Lung microvascular endothelial cell (primary cell): ENCODE data around the gene KNTC1. TPM values are rescaled to one million over a fixed set of nuclear protein-coding genes. Genes with fewer than 3 reads are reported as not detected.
A peak's percentile ranks its signal among the peaks of the same experiment; 100 is the strongest.
"Not testable (repeated sequence)": the region's sequence is repeated elsewhere in the genome, so short reads cannot be mapped to it uniquely, and the experiment has no call there.

Experiments
- DNase-seq, 2 donors: peaks; one replicate each; pipeline versions ENCODE4 v3.0.0 to v3.0.0-alpha.2; 2010; ENCODE audit warnings: low read depth in 2 of 2
- total RNA-seq: library from RNA; depleted of rRNA; stranded (reverse); fragments of >200 nt; gene quantifications from 2 replicates; pipeline ENCODE4 v1.2.1, GENCODE V29; 2014

KNTC1 gene, protein sequence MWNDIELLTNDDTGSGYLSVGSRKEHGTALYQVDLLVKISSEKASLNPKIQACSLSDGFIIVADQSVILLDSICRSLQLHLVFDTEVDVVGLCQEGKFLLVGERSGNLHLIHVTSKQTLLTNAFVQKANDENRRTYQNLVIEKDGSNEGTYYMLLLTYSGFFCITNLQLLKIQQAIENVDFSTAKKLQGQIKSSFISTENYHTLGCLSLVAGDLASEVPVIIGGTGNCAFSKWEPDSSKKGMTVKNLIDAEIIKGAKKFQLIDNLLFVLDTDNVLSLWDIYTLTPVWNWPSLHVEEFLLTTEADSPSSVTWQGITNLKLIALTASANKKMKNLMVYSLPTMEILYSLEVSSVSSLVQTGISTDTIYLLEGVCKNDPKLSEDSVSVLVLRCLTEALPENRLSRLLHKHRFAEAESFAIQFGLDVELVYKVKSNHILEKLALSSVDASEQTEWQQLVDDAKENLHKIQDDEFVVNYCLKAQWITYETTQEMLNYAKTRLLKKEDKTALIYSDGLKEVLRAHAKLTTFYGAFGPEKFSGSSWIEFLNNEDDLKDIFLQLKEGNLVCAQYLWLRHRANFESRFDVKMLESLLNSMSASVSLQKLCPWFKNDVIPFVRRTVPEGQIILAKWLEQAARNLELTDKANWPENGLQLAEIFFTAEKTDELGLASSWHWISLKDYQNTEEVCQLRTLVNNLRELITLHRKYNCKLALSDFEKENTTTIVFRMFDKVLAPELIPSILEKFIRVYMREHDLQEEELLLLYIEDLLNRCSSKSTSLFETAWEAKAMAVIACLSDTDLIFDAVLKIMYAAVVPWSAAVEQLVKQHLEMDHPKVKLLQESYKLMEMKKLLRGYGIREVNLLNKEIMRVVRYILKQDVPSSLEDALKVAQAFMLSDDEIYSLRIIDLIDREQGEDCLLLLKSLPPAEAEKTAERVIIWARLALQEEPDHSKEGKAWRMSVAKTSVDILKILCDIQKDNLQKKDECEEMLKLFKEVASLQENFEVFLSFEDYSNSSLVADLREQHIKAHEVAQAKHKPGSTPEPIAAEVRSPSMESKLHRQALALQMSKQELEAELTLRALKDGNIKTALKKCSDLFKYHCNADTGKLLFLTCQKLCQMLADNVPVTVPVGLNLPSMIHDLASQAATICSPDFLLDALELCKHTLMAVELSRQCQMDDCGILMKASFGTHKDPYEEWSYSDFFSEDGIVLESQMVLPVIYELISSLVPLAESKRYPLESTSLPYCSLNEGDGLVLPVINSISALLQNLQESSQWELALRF (N-terminal part only)
- total RNA-seq, result 13.1 and 15.3 TPM in 2 replicates

DNA sequence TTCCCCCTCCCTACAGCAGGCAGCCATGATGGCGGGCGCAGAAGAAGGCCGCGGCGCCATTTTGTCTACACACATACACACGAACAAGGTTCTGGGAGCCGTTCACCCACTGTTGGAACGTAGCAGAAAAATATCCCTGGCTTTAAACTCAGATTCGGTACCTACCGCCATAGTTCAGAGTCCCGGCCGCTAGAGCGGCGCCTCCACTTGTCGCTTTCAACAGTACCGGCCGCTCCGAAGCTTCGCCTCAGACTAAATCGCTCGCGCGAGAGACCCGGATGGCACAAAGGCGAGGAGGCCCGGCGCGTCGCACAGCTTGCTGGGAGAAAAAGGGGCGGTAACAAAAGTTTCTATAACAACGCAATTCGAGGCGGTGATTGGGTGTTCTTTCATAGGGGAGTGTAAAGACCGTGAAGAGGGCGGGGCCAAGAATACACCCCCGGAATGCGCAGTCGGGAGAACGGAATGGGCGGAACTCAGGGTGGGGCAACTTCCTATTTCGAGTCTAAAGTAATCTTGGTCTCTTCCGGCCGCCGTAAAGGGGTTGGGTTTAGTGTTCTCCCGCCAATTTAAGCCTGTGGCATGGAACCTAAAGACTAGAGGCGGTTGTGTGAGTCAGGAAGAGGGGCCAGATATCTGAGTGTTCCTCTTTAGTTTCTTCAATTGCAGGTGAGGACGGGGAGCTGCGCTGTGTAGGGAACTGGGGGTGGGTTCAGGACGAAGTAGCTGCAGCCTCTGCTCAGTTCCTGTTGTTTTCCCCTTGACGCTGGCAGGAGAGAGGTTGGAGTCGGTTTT, at the start of gene KNTC1, which contains the start of gene RSRC2:
KNTC1 (plus strand) TSS at position 567 of the 795 bp plus-strand sequence. CDS start 2,815 bp downstream, outside the sequence.
RSRC2 (minus strand) TSS at position 254 of the 795 bp plus-strand sequence; CDS start at position 171, 83 bp downstream.
- peak; percentile 99 to 100 for DNase-seq

DNA sequence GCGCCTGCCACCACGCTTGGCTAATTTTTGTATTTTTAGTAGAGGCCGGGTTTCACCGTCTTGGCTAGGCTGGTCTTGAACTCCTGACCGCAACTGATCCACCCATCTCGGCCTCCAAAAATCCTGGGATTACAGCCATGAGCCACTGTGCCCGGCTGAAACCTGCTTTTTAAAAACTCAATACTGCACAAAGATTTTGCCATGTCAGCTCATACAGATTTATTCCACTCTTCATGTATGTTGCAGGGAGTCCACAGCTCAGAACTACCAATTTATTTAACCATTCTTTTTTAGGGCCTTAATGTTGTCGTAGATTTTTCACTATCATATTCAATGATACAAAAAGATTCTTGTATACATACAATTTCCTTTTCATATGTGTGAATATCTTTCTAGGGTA, 46.3 kb upstream of the KNTC1 start:
- DNase-seq, result no peak

DNA sequence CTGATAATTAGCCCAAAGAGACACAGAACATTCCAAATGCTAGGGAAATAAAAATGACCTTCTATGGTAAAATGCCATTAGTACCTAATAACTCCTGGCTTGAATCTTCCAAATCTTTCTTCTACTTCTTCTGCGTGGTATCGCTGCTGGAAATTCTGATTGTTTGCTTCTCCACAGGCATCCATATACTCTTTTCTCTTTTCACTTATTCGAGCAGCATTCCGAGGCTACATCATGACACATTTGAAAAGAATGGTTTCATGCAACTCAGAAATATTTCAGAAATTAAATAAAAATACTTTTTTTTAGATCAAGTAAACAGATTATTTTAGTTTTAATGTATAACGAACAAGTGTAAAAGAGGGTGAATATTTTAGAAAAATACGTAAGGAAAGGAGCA, 45.2 kb upstream of the KNTC1 start:
- no peak for DNase-seq

- no peak for DNase-seq
These were observed 43.1 kb upstream of the KNTC1 start for GRCh38 chr12:122483969-122484368.

DNA sequence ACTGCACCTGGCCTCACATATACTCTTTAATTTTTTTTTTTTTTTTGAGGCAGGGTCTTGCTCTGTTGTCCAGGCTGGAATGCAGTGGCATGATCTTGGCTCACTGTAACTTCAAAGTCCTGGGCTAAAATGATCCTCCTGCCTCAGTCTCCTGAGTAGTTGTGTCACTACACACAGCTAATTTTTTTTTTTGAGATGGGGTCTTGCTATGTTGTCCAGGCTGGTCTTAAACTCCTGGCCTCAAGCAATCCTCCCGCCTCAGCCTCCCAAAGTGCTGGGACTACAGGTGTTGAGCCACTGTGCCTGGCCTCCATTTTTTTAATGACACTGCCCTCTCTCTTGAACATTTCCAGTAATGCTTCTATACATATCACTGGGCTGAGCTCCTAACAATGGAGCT, 42.7 kb upstream of the KNTC1 start:
- not testable (repeated sequence) for DNase-seq

GRCh38 chr12:122486360-122486759, 40.7 kb upstream of the KNTC1 start:
- DNase-seq, result not testable (repeated sequence)

DNA sequence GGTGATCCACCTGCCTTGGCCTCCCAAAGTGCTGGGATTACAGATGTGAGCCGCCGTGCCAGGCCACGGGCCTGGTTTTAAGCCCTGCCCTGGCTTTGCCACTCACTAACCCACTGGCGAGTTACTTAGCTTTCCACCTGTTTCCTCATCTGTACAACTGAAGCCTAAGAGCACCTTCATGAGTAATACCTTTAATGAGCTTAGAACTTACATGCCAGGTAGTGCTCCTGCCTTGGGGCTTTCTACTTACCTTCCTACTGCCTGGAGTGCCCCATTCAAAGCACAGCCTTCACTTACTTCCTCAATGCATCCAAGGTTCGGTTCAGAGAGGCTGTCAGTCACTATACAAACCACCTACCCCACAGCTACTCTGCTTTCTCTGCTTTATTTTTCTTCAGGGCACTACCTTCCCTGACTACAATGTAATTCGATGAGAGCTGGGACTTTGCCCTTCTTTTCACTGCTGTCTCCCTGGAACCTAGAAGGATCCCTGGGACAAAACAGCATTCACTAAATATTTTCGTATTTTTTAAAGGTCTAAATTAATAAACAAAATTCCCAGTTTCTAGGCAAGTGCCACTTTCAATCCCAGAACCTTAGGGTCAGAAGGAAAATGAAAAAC, 40.1 kb upstream of the KNTC1 start:
- no peak for DNase-seq

DNA sequence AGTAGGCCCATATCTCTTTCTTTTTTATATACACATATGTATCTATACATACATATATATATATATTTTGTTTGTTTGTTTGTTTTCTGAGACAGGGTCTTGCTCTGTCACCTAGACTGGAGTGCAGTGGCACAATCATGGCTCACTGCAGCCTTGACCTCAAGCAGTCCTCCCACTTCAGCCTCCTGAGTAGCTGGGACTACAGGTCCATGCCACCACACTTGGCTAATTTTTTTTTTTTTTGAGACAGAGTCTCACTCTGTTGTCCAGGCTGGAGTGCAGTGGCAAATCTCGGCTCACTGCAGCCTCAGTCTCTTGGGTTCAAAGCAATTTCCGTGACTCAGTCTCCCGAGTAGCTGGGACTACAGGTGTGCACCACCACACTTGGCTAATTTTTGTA, 39.2 kb upstream of the KNTC1 start:
- not testable (repeated sequence) for DNase-seq

DNA sequence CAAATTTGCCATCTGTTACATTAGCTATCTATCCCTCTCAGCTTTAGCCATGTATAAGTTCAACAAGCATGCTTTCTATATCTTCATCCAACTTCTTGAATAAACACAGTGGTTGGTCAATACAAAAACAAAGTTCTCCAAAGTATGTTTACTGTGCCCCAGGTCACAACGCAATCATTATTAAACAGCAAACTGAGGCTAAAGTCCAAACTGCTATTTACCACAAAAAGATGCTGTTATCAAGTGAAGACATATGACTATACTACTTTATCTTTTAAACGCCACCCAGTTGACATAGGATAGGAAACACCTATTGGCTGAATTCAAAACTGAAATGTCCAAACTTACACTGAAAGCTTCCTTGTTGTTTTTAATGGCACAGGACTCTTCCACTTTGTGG, 38.0 kb upstream of the KNTC1 start:
- no peak for DNase-seq

DNA sequence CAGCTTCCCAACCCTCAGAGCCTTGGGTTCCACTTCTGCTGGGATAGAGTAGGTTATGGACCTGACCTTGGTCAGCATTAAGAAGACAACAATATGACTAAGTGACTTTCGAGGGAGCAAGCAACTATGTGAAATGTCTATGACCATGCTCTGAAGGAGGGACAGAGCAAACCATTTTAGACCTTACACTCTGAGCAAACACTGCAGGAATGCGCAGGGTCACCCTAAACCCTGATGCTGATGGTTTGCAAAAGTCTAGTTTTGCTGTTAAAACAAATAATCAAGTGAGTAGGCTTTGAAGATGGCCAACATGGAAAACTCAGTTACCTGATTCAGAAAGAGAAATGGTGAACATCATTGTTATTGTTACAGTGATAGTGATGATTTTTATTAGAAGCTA, 35.1 kb upstream of the KNTC1 start:
- no peak for DNase-seq

DNA sequence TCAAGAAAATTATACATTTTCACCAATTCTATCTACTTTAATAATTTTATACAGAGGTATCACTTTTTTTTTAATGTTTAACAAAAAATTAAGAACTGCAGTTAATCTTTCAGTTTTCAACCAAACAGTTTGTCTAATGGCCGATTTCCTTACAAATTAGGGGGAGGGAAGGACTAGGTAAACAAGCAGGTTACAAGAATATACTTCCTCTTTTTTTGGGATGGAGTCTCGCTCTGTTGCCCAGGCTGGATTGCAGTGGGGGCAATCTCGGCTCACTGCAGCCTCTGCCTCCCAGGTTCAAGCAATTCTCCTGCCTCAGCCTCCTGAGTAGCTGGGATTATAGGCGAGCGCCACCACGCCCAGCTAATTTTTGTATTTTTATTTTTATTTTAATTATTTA, 33.8 kb upstream of the KNTC1 start:
- DNase-seq, result not testable (repeated sequence)

DNA sequence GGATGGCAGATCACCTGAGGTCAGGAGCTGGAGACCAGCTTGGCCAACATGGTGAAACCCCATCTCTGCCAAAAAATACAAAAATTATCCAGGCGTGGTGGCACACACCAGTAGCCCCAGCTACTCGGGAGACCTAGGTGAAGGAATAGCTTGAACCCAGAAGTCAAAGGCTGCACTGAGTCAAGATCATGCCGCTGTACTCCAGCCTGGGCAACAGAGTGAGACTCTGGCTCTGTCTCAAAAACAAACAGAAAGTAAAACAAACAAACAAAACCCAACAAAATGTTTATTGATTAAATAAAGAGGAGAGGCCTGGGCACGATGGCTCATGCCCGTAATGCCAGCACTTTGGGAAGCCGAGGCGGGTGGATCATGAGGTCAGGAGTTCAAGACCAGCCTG, 31.8 kb upstream of the KNTC1 start:
- DNase-seq, result no peak

GRCh38 chr12:122499991-122500684, 26.9 kb upstream of the KNTC1 start:
- peak; percentile 73 to 81 for DNase-seq

GRCh38 chr12:122500685-122501488, 26.2 kb upstream of the KNTC1 start, which contains the start of gene ZCCHC8:
Gene ZCCHC8, minus strand, starts transcription at chr12:122500932. Its CDS starts 92 bp downstream, at chr12:122500840.
- DNase-seq, result peak; percentile 96 to 99

DNA sequence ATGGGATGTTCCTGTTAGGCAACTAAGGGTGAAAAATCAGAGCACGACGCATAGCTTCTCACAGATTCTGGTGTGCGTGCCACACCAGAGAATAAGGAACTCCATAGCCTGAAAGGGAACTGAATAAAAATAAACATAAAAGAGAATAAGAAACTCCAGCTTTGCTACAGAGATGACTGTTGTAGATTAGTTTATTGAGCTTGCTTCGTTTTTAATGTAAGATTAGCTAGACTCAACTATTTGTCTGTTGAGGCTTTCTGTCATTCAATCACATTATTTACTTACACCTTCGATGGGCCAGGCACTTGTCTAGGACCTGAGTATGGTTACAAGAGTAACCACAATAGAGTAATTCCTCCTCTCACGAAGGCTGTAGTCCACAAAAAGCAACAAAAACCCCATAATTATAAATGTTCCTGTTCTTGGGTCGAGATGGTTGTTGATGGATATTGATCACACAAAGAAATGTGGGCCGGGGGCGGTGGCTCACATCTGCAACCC, 25.5 kb upstream of the KNTC1 start:
- DNase-seq, result no peak

- no peak for DNase-seq
These were observed 23.8 kb upstream of the KNTC1 start for GRCh38 chr12:122503147-122503751.

DNA sequence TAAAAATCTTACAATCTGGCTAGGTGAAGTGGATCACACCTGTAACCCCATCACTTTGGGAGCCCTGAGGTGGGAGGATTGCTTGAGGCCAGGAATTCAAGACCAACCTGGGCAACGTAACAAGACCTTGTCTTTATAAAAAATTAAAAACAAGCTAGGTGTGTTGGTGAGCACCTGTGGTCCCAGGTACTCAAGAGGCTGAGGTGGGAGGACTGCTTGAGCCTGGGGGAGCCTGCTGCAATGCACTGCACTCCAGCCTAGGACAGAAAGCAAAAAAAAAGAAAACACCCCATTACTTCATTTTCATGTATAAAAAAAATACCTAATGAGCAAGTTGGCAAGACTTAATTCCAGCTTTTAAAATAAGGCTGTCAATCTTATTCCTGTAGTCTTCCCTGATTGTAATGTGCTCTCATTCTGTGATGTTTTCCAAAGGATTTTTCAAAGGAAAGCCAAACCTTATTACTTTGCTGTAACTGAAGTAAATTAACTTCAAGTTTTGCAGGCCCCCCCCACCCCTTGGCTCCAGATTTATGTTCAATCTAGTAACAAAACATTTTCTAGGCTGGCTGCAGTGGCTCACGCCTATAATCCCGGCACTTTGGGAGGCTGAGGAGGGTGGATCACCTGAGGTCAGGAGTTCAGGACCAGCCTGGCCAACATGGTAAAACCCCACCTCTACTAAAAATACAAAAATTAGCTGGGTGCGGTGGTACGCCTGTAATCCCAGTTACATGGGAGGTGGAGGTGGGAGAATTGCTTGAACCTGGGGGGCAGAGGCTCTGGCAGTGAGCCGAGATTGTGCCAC, 23.1 kb upstream of the KNTC1 start:
- no peak for DNase-seq
